ENCODE data around the gene NAGK. TPM values are rescaled to one million over a fixed set of nuclear protein-coding genes. Genes with fewer than 3 reads are reported as not detected.

NAGK gene
- total and polyA plus RNA-seq, 2 donors (not counting 3 experiments of a cell fraction or from before 2014, with no cell fraction given): 130 to 184 TPM

DNA sequence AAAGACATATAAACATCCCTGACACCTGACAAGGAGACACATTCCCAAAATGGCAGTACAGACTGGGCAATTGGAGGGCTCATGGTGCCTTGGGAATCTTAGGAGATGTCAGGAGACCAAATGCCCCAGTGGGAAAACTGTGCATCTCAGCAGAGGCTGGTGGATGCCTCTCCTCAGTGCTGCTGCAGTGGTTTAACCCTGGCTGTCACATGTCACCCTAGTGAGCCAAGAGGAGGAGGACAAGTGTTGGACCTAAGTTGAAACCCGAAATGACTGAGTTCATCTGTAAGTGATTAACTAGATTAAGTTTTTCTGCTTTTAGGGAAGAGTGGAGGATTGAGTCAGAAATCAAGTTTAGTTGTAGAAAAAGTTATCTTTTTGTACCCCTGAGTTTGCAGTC is 5.2 kb upstream of the NAGK start:
- intact Hi-C loops (cut with micrococcal nuclease) (no loop called here), dilution Hi-C loops (cut with MboI; ENCODE audit: extremely low pct_ligation_motif_present, low sequenced_read_pairs) (no loop called here)
- H3K9me3 ChIP-seq (replicated peaks; ENCODE audit: control insufficient read depth, insufficient read depth, low read length): no peaks in the 10 kb centered on the region
- no TSS peak for BruUV-seq (replicated peaks)
- H3K4me3 ChIP-seq (replicated peaks in 1 of 3; ENCODE audit: insufficient read depth in 1 of 3, low read depth in 1 of 3, low read length in 3 of 3): no peak overlapping the region
- H3K27me3 ChIP-seq (ENCODE audit: control insufficient read depth in 2 of 2, insufficient read depth in 2 of 2, low read length in 2 of 2): peaks cover 11 to 19% of the 10 kb centered on the region in 2 experiments
- no peak overlapping the region for H3K27ac ChIP-seq (ENCODE audit: insufficient read depth, low read depth, low read length)
- peaks cover 5% of the 10 kb centered on the region for H3K4me1 ChIP-seq (ENCODE audit: control insufficient read depth, extremely low read depth, insufficient read depth, low read length)
- no peaks in the 10 kb centered on the region for H3K79me2 ChIP-seq (ENCODE audit: control insufficient read depth, insufficient read depth, low read length)
- ChIA-PET POLR2A (no interaction called here), CTCF (no interaction called here)
- TF ChIP-seq FOS (IDR thresholded peaks at IDR 0.05; ENCODE audit: borderline replicate concordance, insufficient read depth, low read length): no peak
- TF ChIP-seq GATA2 (IDR thresholded peaks at IDR 0.05; ENCODE audit: insufficient read depth, insufficient read length, low read depth, low read length): no peak
- no peak for TF ChIP-seq POLR2AphosphoS5 (IDR thresholded peaks at IDR 0.05; ENCODE audit: insufficient read depth, low read depth, low read length)
- TF ChIP-seq, protein P1, sequence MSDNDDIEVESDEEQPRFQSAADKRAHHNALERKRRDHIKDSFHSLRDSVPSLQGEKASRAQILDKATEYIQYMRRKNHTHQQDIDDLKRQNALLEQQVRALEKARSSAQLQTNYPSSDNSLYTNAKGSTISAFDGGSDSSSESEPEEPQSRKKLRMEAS (IDR thresholded peaks at IDR 0.05; ENCODE audit: insufficient read depth, insufficient read length): no peak
- no peak for TF ChIP-seq POLR2A (IDR thresholded peaks at IDR 0.05; ENCODE audit: low read depth, low read length)
- no peak for TF ChIP-seq EZH2 (IDR thresholded peaks at IDR 0.05; ENCODE audit: borderline replicate concordance, low read depth, low read length, severe bottlenecking)
- no peak for TF ChIP-seq MYC (IDR thresholded peaks at IDR 0.05; ENCODE audit: low read depth, low read length)
- TF ChIP-seq, protein P2, sequence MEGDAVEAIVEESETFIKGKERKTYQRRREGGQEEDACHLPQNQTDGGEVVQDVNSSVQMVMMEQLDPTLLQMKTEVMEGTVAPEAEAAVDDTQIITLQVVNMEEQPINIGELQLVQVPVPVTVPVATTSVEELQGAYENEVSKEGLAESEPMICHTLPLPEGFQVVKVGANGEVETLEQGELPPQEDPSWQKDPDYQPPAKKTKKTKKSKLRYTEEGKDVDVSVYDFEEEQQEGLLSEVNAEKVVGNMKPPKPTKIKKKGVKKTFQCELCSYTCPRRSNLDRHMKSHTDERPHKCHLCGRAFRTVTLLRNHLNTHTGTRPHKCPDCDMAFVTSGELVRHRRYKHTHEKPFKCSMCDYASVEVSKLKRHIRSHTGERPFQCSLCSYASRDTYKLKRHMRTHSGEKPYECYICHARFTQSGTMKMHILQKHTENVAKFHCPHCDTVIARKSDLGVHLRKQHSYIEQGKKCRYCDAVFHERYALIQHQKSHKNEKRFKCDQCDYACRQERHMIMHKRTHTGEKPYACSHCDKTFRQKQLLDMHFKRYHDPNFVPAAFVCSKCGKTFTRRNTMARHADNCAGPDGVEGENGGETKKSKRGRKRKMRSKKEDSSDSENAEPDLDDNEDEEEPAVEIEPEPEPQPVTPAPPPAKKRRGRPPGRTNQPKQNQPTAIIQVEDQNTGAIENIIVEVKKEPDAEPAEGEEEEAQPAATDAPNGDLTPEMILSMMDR (IDR thresholded peaks at IDR 0.05; ENCODE audit: extremely low read depth in 1 of 2, insufficient read depth in 1 of 2, low read depth in 1 of 2, low read length in 2 of 2): no peak
- TF ChIP-seq JUN (IDR thresholded peaks at IDR 0.05; ENCODE audit: borderline replicate concordance, insufficient read depth, insufficient read length, low read depth): no peak
- H3K4me2 ChIP-seq (ENCODE audit: insufficient read depth, low read length): no peak overlapping the region
- DNase-seq (ENCODE audit: low read depth, low spot score): no peak
- FAIRE-seq: no peak
- no peak overlapping the region for H2AFZ ChIP-seq (ENCODE audit: low read depth, low read length)
- no peak overlapping the region for H3K9ac ChIP-seq (replicated peaks; ENCODE audit: extremely low read depth, insufficient read depth, low read length)
- no peaks in the 10 kb centered on the region for H4K20me1 ChIP-seq (replicated peaks; ENCODE audit: control insufficient read depth, extremely low read depth, insufficient read depth, low read length)
- no peaks in the 10 kb centered on the region for H3K9me1 ChIP-seq (replicated peaks; ENCODE audit: control insufficient read depth, extremely low read depth, insufficient read depth, low read length)
- H3K36me3 ChIP-seq (ENCODE audit: control insufficient read depth in 2 of 2, extremely low read depth in 1 of 2, insufficient read depth in 2 of 2, low read length in 2 of 2): no peaks in the 10 kb centered on the region
